OCI-M2 (cell line): Measurements from ENCODE around the gene TRAP1.

Experiments
- DNase-seq: peaks from one replicate; lab custom pipeline; 2025; ENCODE audit not compliant: unreplicated experiment; lab: John Stamatoyannopoulos, UW

Gene TRAP1

DNA sequence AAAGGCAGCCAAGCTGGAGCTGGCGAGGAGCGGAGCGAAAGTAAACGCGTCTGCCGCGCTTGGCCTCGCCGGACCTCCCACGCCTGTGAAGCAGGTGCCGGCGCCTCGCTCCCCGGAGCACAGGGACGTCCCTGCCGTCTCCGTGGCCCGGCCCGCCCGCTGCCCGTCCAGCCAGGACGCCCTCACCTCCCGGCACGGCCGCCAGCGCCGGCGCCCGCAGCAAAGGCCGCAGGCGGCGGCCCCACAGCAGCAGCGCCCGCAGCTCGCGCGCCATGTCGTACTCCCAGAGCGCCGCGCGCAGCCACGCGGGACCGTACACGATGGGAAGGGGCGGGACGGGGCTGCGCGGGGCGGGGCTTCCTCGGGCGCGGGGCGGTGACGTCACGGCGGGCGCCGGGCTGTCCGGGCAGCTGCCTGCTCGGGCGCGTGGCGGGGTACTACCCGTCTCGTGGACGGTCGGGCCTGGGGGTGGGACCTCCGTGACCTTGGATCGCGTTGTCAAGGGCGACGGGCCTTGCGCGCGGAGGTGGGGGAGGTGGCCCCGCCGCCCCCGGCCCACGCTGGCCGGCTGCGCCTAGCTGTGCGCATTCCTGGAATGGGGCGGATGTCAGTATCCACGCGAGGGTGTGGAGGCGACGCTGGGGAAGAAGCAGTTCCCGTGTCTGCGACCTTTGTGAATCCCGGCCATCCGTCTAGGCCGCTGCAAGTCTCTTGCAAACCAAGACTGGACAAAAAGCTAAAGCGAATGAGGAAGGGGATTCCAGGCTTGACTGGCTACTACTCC, at the start of gene TRAP1:
TSS of gene TRAP1 (minus strand) at position 290 of the 784 bp plus-strand sequence. CDS start at position 274, 16 bp downstream.
- DNase-seq: no peak

DNA sequence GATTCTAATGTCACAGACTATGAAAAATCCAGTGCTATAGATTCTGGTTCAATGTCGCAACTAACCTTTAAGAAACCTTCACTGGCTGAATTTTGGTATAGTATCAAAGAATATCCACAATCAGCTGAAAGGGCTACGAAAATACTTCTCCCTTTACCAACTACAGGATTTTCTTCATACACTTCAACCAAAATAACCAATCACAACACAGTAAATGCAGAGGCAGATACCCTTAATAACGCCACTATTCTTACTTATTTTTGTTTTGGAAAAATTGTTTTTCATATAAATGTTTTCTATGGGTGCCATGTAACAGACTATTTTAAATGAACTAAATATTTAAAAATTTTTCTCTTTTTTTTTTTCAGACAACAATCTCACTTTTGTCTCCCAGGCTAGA, 48.9 kb upstream of the TRAP1 start:
- DNase-seq: no peak

DNA sequence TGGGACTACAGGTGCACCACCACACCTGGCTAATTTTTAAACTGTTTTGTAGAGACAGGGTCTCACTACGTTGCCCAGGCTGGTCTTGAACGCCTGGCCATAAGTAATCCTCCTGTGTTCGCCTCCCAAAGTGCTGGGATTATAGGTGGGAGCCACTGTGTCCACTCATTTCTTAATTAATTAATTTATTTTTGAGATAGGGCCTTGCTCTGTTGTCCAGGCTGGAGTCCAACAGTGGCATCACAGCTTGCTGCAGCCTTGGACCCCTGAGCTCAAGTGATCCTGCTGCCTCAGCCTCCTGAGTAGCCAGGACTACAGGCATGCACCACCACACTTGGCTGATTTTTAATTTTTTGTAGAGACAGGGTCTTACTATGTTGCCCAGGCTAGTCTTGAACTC, 47.1 kb upstream of the TRAP1 start:
- no peak for DNase-seq

DNA sequence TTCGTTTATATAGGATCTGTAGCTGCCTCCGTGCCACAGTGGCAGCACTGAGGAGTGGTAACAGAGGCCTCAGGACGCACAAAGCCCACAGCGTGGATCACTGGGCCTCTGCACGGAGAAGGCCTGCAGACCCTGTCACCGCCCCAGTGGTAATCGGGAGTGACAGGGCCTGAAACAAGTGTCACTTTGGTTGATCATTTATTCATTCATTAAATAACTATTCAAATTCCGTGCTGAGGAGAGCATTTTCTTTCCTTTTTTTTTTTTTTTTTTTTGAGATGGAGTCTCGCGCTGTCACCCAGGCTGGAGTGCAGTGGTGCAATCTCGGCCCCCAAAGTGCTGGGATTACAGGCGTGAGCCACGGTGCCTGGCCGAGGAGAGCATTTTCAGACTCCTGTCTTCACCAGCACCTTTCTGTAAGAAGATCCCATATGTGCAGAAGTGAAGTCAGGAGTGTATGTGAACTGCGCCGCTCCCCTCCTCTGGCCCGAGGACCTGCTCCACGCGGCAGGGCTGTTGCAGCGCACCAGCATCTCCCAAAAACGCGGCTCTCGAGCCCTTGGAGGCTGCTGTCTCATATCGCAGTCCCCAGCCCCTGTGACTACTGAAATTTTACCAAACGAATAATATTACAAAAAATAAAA, 44.9 kb upstream of the TRAP1 start:
- no peak for DNase-seq

DNA sequence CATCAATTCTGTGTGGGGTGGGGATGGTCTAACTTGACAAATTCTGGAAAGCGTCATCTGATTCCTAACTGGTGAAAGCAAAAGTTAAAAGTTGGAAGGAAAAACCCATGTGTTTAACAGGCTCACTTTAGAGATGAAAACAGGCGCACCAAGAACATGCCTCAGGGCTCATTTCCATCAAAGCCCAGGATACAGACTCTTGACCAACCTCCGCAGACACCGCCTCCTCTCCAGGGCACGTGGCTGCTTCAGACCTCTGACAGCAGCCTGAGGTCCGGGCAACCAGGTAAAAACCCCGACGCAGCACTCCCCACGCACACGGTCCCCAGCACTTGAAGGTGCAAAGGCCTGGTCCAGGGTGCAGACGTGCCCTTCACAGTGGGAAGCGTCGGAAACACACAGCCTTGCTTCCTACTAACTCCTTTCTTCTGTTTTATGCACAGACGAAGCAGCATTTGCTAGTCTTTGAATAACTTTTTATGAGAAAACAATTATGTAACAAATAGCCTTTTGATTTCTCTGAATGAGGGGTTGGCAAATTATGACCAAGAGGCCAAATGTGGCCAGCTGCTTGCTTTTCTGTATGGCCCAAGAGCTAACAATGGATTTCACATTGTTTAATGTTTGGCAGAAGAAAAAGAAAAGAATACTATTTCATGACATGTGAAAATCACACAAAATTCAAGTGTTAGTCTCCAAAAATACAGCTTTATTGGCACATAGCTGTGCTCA, 44.2 kb upstream of the TRAP1 start:
- no peak for DNase-seq

DNA sequence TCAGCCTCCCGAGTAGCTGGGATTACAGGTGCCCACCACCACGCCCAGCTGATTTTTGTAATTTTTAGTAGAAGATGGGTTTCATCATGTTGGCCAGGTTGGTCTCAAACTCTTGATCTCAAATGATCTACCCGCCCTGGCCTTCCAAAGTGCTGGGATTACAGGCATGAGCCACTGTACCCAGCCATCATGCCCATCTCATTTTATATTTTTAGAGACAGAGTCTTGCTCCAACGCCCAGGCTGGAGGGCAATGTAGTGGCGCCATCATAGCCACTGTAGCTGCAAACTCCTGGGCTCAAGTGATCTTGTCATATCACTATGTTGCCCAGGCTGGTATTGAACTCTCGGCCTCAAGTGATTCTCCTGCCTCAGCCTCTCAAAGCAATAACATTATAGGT, 43.2 kb upstream of the TRAP1 start:
- no peak for DNase-seq

DNA sequence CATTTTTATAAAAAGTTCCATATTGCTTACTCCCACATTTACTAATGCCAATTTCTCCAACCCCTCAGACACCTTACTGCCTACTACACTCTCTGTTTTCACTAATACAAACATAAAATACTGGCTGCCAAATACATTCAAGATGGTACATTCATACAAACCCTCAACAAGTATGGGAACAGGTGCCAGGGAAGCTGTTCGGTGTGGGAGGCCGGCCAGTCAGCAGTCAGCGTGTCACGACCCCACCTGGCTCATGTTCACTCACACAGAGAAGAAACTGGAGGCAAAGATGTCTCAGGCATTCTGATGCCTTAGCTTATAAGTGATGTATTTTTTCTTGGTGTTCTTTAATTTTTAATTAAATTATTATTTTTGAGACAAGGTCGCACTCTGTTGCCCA, 42.4 kb upstream of the TRAP1 start:
- no peak for DNase-seq

DNA sequence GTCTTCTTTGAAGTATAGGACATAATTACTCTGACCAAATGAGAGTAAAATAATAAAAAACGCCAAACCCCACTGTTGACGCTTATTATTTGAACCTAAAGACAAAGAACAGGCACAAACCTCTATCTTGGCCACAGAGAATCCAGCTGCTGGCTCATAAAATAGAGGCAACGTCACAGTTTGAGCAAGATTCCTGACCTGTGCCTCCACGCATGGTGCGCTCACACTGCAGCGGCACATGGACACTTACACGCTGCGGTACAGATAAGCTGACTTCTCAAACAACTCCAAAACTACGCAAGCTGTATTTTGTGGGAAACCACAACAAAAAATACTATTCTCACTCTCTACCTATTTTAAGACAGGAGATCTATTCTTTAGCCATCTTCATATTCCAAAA, 38.8 kb upstream of the TRAP1 start:
- DNase-seq: no peak

DNA sequence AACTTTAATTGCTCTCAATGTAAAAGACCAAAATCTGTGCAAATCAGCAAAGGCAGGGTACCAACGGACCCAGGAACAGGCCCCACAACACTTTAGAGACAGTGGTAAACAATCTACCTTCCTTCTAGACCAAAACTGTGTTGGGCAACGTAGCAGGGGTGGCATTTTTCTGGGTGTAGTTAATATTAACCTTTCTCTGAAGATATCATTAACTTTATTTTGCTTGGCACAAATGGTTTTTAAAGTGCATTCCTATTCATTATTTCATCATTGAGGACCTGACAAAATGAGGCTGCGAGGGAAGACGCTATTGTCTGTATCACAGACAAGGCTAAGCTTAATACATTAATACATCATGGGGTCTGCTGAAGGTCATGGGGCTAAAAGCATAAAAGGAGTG, 37.9 kb upstream of the TRAP1 start:
- DNase-seq: no peak

DNA sequence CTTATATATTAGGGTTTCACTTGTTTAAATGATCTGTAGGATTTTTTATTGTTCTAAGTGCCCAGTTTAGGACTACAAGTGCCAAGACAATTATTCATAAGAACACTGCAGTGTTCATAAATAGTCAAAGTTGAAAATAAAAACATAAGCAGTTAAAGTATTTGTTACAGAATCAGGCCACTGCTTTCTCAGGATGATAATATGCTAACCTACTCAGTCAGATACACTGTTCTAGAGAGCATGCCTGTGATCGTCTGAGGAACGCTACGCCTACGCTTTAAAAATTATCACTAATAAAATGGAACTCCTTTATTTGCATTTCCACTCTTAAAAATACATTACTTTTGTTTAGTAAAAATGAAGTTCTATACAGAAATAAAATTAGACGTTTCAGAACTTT, 37.4 kb upstream of the TRAP1 start:
- DNase-seq: no peak

DNA sequence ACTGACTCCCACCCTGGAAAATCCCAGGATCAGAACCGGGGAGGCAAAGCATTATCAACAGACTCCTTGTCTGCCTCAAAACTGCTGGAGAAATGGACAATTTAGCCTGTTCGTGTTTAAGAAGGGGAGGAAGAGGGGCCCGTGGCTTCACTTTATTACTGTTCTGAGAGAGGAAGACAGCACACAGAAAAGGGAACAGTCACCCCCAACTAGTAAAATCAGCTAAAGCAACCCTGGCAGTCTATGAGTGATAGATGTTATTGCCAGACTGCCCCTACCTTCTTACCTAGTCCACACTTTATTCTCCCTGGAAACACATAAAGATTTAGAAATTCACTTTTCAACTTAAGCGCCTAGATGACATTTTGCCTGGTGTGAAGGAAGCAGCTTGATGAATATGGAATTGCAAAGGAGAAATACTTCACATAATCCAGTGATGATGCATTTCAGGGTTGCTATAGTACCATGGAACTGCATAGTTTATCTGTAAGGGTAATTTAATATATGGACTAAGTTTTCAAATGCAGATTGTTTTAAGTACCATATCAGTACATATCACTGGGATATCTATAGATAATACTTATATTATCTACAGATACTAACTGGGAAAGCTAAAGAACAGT, 36.9 kb upstream of the TRAP1 start:
- DNase-seq: no peak

DNA sequence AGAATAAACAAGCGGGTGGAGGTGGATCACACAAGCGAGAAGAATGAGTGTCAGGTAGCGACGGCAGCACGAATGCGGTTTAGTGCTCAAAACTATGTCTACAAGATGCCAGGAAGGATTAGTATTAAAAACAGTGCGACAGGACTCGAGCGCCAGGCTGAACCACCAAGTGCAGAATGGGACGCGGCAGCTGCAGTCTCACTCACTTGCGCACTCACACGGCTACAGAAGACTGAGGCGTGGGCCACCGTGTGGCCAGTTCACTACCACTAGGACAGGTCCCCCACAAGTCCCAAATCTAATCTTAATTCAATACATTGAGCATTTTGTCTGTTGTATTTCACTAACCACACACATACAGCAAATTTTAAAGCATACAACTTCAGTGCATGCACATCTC, 35.7 kb upstream of the TRAP1 start:
- no peak for DNase-seq

DNA sequence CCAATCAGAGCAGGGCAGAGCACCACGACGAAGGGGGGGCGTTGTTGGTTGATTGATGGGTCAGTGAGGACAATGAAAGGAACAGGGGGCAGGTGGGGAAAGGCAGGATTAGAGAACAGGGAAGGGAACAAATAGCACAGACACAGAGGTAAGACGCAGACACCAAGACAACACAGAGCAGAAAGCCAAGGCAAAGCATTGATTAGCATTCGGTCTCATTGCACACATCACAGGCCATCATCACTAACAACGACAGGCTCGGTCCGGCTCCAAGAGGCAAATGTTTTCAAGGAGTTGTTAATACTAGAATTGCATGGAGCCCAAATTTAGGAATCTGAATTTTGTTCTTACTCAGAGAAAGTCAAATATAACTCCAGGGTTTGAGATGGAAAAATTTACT, 34.6 kb upstream of the TRAP1 start:
- no peak for DNase-seq

DNA sequence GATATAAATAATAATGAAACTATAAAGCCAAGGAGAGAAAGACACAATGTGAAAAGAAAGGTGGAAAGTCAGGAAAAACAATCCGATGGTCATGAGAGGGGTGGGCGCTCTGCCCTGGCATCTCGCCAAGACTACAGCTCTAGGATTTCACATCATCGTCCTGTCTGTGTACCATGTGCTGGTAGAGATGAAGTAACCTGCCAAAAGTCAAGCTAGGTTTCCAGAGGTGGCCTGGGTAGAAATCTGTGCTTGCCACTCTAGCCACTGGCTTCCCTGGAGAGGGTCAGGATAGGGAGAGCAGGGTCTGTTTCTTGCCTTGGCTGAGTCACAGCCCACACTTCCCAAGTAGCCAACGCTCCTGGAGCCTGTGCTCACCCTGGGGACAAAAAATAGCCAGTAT, 31.0 kb upstream of the TRAP1 start:
- no peak for DNase-seq

DNA sequence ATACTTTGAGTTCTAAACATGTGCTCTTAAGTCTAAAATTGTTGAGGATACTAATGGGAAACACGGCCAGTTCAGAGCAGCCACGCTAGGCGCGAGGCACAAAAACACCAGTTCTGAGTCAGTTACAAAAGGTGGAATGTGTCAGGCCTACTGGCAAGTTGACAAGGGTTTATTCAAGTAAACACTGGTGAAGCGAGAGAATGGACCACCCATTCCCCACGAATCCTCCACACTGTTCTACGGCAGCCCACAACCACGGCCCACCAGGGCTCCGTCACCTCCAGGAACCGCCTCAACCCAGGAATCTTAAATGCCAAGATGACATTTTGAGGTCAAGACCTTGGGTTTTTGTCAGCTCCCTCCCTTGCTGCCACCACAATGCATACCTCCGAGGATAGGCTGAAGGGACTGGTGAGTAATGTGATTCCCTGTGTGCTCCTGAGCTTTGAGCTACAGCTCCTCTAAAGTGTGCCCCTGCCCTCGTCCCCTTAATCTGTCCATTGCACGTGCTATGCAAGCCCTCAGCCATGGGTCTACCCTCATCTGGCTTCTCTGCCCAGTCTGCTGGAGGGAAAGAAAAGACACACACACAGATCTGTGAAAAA, 28.5 kb upstream of the TRAP1 start:
- no peak for DNase-seq

DNA sequence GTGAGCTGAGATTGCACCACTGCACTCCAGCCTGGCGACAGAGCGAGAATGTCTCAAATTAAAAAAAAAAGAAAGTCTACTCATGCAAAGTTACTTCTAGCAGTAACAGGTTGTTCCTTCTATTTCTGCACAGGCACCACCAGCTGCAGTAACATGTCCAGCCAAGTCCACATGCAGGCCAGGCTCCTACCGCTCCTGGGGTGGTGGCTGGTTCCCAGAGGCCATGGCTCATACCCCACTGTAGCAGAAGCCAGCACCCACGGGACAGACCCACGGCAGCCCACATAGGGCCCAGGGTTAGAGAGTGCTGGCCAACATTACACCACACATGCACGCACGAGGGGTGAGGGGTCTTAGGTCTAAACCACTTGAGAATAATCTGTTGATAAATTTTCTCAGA, 26.7 kb upstream of the TRAP1 start:
- no peak for DNase-seq

DNA sequence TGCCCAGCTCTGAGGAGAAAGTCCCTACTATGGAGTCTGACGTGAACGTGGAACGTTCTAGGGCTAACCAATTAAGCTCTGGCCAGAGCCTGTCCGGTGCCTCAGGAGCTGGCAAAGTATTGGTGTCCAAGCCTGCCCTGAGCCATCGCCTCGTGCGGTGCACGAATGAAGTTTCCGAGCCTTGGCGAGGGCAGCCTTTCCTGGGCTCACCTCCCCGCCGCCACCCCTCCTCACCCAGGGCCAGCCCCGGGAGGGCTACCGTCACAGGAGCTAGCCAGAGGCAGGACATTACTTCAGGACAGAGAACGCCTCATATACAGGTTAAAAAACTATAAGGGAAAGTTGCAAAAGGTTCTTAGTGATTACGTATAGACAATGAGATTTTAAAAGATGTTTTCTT, 23.6 kb upstream of the TRAP1 start:
- no peak for DNase-seq

DNA sequence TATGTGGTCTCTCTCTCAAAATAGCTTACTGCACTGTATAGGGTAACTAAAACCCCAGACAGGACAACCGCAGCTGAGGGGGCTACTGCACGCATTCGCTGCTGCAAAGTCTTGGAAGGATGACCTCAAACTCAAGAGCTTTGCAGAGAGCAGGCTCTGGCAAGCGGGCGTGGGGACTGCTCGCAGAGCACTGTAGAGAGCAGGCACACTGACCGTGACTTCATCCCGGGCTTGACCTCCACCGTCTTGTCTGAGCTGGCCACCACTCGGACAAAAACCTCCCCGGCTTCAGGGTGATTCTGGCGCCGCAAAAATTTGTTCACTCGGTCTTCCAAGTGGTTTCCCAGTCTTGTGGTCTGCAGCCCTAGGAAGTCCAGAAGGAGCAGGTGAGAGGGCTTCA, 22.9 kb upstream of the TRAP1 start:
- DNase-seq: no peak

DNA sequence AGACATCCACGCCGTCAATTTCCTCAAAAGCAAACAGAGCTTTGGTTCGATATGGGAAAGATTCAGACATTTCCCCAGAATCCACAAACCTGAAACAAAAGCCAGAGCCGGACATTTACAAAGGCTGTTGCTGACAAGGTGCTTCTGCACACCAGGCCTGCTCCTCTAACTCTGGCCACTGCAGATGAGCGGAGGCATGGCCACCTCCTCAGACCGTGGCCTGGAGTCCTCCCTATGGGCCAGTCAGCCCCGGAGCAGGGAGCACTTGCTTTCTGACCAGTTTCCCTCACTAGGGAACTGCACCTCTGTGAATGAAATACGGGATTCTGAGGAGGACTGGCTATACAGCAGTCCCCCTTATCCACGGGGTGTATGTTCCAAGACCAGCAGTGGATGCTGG, 22.3 kb upstream of the TRAP1 start:
- DNase-seq: no peak

DNA sequence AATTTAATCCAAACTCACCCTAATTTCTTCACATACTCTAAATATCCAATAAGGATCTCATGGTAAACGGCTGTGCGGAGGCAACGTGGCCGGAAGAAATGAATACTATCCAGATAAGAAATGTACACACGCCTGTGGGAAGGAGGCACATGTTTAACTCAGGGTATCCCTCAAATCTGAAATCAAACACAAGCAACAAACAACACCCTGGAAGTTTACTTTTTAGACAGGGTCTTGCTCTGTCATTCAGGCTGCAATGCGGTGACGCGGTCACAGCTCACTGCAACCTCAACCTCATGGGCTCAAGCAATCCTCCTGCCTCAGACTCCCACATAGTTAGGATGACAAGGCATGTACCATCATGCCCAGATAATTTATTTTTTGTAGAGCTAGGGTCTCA, 21.2 kb upstream of the TRAP1 start:
- DNase-seq: no peak

DNA sequence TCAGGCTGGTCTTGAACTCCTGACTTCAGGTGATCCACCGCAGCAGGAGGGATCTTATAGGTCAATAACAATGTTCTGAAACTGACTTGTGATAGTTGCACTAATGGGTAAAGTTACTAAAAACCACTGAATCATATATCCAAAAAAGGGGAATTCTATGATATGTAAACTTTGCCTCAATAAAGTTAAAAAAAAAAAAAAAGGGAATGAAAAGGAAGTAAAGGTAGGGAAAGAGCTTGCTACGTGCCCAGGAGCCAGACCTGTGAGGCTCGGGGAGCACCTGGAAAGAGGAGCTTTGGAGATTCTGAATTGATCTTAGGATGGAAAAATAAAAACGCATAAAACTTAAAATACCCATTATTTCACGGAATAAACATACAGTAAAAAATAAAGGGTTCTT, 20.8 kb upstream of the TRAP1 start:
- DNase-seq: no peak
